DND-41 (cell line): Measurements from ENCODE around the gene FGF2.
A peak's percentile ranks its signal among the peaks of the same experiment; 100 is the strongest.
"Not testable (repeated sequence)": the region's sequence is repeated elsewhere in the genome, so short reads cannot be mapped to it uniquely, and the experiment has no call there.

Experiments
- ATAC-seq: fragments of 200-7000 bp; cut with Tn5 transposase; 3 replicates; pipeline ENCODE4 v1.9.1; 2021; ENCODE audit warnings: low read depth; ENCODE audit not compliant: insufficient read depth
- DNase-seq: peaks from one replicate; pipeline ENCODE4 v3.0.0-alpha.2; 2020
- H2AFZ ChIP-seq: 2 replicates; pipeline ENCODE4 v1.6.0; 2012; ENCODE audit warnings: low read depth, low read length
- H3K27ac ChIP-seq: 2 replicates; pipeline ENCODE4 v1.5.1; 2012; ENCODE audit warnings: low read length, inconsistent platforms
- H3K27me3 ChIP-seq: fragments of 200-600 bp; sonication (generic); 2 replicates; pipeline ENCODE4 v1.6.0; 2012; ENCODE audit warnings: low read length, mild to moderate bottlenecking, inconsistent platforms; ENCODE audit not compliant: insufficient read depth, poor library complexity
- H3K36me3 ChIP-seq: 2 replicates; pipeline ENCODE4 v1.5.1; 2012; ENCODE audit warnings: low read length, inconsistent platforms; ENCODE audit not compliant: insufficient read depth
- H3K4me1 ChIP-seq: 2 replicates; pipeline ENCODE4 v1.5.1; 2012; ENCODE audit warnings: mild to moderate bottlenecking, low read length; ENCODE audit not compliant: insufficient read depth
- H3K4me2 ChIP-seq: 2 replicates; pipeline ENCODE4 v1.6.0; 2012; ENCODE audit warnings: mild to moderate bottlenecking, moderate library complexity, low read length, inconsistent platforms; ENCODE audit not compliant: insufficient read depth
- H3K4me3 ChIP-seq, 2 experiments: fragments of 200-600 bp in 1 of 2; shearing (Covaris generic) in 1 of 2; 2 replicates each; pipeline ENCODE4 v1.5.1; 2012 to 2016; ENCODE audit warnings: inconsistent platforms in 2 of 2, low read length in 2 of 2, mild to moderate bottlenecking in 2 of 2, low read depth in 1 of 2, moderate library complexity in 1 of 2
- H3K79me2 ChIP-seq: 2 replicates; pipeline ENCODE4 v1.6.0; 2012; ENCODE audit warnings: low read length, inconsistent platforms; ENCODE audit not compliant: insufficient read depth
- H3K9ac ChIP-seq: 2 replicates; pipeline ENCODE4 v1.6.0; 2012; ENCODE audit warnings: low read depth, mild to moderate bottlenecking, inconsistent platforms, low read length, moderate library complexity
- H3K9me3 ChIP-seq: 2 replicates; pipeline ENCODE4 v1.5.1; 2012; ENCODE audit warnings: low read length, moderate library complexity, mild to moderate bottlenecking, inconsistent platforms; ENCODE audit not compliant: insufficient read depth, severe bottlenecking
- H4K20me1 ChIP-seq: 2 replicates; pipeline ENCODE4 v1.6.0; 2012; ENCODE audit warnings: low read length; ENCODE audit not compliant: insufficient read depth
- EZH2 ChIP-seq: IDR thresholded peaks from 3 replicates; pipeline ENCODE4 v1.6.1; 2012; ENCODE audit warnings: borderline replicate concordance, low read depth, mild to moderate bottlenecking, moderate library complexity, low read length, inconsistent platforms; ENCODE audit not compliant: severe bottlenecking
- TF ChIP-seq, protein P1 (sequence below): IDR thresholded peaks from 2 replicates; pipeline ENCODE4 v1.5.1; 2012; ENCODE audit warnings: borderline replicate concordance, low read length, moderate library complexity, mild to moderate bottlenecking; ENCODE audit not compliant: poor library complexity, severe bottlenecking; ENCODE audit errors: extremely low read depth

The FGF2 gene

DNA sequence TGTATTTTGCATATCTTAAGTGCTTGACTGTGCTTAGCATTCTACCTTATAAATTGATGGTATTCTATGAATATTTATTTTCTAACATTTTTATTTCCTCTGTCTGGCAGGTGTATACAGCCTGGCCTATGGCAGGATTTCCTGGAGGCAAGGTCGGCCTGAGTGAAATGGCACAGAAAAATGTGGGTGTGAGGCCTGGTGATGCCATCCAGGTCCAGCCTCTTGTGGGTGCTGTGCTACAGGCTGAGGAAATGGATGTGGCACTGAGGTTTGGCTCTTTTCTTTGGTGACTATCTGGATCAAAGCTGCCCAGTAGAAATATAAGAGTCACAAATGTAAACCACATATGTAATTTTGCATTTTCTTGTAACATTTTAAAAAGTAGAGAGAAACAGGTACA lies 102.3 kb downstream of the FGF2 start:
- no peak overlapping the region for H3K4me3 ChIP-seq
- H3K36me3 ChIP-seq, result peaks cover 58% of the 10 kb centered on the region
- DNase-seq, result no peak
- H3K4me1 ChIP-seq, result peaks cover 29% of the 10 kb centered on the region
- H3K9ac ChIP-seq, result no peak overlapping the region
- peaks cover 9% of the 10 kb centered on the region; the same call in 1 of the 2 replicates for H4K20me1 ChIP-seq
- ATAC-seq, result no peak
- H3K9me3 ChIP-seq, result no peaks in the 10 kb centered on the region
- no peak overlapping the region for H3K4me2 ChIP-seq
- H3K27ac ChIP-seq, result no peak overlapping the region
- H3K27me3 ChIP-seq, result no peaks in the 10 kb centered on the region
- peaks cover 33% of the 10 kb centered on the region for H3K79me2 ChIP-seq
- no peak overlapping the region for H2AFZ ChIP-seq
- no peak for TF ChIP-seq EZH2

DNA sequence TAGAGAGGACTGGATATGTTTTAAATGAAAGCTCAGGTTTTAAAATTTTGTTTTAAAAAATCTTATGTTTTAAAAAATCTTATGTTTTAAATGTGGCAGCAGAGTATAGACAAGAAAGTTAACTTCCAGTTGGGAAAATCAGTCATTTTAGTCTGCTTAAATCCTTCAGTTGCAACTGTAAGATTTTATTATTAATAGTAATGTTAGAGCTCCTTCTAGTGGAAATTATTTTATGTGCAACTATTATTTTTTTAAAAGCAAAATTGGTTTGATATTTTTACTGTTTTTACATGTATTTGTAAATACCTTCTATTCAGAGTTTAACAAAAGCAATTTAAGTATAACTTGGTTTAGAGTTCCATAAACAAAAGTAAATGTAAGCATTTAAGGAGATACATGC lies 104.2 kb downstream of the FGF2 start:
- DNase-seq (no peak), ATAC-seq (no peak)
- Histone ChIP-seq H3K9ac (no peak overlapping the region), H3K27me3 (no peaks in the 10 kb centered on the region), H2AFZ (no peak overlapping the region), H3K27ac (no peak overlapping the region), H3K4me2 (no peak overlapping the region), H3K4me3 (no peak overlapping the region), H3K79me2 (peaks cover 14% of the 10 kb centered on the region), H3K36me3 (peaks cover 72% of the 10 kb centered on the region), H3K4me1 (peaks cover 9% of the 10 kb centered on the region), H3K9me3 (no peaks in the 10 kb centered on the region), H4K20me1 (peaks cover 4% of the 10 kb centered on the region; the same call in 1 of the 2 replicates)
- TF ChIP-seq, protein P1, sequence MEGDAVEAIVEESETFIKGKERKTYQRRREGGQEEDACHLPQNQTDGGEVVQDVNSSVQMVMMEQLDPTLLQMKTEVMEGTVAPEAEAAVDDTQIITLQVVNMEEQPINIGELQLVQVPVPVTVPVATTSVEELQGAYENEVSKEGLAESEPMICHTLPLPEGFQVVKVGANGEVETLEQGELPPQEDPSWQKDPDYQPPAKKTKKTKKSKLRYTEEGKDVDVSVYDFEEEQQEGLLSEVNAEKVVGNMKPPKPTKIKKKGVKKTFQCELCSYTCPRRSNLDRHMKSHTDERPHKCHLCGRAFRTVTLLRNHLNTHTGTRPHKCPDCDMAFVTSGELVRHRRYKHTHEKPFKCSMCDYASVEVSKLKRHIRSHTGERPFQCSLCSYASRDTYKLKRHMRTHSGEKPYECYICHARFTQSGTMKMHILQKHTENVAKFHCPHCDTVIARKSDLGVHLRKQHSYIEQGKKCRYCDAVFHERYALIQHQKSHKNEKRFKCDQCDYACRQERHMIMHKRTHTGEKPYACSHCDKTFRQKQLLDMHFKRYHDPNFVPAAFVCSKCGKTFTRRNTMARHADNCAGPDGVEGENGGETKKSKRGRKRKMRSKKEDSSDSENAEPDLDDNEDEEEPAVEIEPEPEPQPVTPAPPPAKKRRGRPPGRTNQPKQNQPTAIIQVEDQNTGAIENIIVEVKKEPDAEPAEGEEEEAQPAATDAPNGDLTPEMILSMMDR, result peak; percentile 52
- no peak for TF ChIP-seq EZH2

DNA sequence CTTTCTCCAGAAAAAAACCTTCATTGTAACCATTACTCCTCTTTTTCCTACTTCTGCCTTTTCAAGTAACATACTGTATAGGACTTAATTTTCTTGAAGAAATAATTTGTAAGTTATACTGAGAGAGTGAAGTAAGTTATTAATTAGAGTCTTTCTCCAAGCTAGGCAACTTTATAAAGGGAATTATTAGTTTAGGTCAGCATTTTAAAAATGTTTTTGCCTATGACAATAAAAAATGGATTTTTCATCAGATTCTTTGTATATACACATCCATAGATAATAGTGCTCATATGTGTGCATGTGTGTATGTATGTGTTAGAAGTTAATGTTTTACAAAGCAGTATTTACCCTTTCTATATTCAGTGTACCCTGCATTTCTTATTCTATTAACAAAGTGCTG lies 106.1 kb downstream of the FGF2 start:
- H3K4me2 ChIP-seq, result no peak overlapping the region
- no peak for TF ChIP-seq EZH2
- TF ChIP-seq, protein P1, result no peak

DNA sequence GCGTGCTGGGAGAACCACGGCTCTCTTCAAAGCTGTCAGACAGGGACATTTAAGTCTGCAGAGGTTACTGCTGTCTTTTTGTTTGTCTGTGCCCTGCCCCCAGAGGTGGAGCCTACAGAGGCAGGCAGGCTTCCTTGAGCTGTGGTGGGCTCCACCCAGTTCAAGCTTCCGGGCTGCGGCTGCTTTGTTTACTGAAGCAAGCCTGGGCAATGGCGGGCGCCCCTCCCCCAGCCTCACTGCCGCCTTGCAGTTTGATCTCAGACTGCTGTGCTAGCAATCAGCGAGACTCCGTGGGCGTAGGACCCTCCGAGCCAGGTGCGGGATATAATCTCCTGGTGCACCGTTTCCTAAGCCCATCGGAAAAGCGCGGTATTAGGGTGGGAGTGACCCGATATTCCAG lies 118.5 kb downstream of the FGF2 start:
- H3K27ac ChIP-seq, H4K20me1 ChIP-seq: not testable (repeated sequence)

More for the DNA sequence above, 106.1 kb downstream of the FGF2 start:
- no peaks in the 10 kb centered on the region; the same call in 1 of the 2 replicates for H4K20me1 ChIP-seq
- no peaks in the 10 kb centered on the region for H3K79me2 ChIP-seq
- H3K27me3 ChIP-seq, result no peaks in the 10 kb centered on the region
- peaks cover 83% of the 10 kb centered on the region for H3K36me3 ChIP-seq
- no peaks in the 10 kb centered on the region for H3K4me1 ChIP-seq
- H3K9me3 ChIP-seq, result no peaks in the 10 kb centered on the region
- no peak overlapping the region for H3K9ac ChIP-seq
- H3K27ac ChIP-seq, result no peak overlapping the region
- DNase-seq (no peak), ATAC-seq (no peak)
- no peak overlapping the region for H3K4me3 ChIP-seq
- no peak overlapping the region for H2AFZ ChIP-seq

More for the DNA sequence above, 118.5 kb downstream of the FGF2 start:
- H3K27me3 ChIP-seq, H3K9ac ChIP-seq, H3K9me3 ChIP-seq, DNase-seq, H3K79me2 ChIP-seq, H3K4me2 ChIP-seq, H3K4me3 ChIP-seq, ATAC-seq, H2AFZ ChIP-seq, H3K4me1 ChIP-seq: not testable (repeated sequence)
- H3K36me3 ChIP-seq, result peaks cover 45% of the 10 kb centered on the region
